Glomerular visceral epithelial cell (primary cell): ENCODE measurements around the gene DDX24.

ENCODE experiments used
- DNase-seq: peaks from one replicate; pipeline ENCODE4 v3.0.0-alpha.2; 2016; ENCODE audit errors: extremely low spot score

Gene DDX24

GRCh38 chr14:94010625-94011024, 70.4 kb downstream of the DDX24 start:
- DNase-seq = no peak

GRCh38 chr14:94009767-94010166, 71.2 kb downstream of the DDX24 start:
- DNase-seq = peak; percentile 83

- no peak for DNase-seq
Measured at GRCh38 chr14:94008234-94008633, 72.8 kb downstream of the DDX24 start.

DNA sequence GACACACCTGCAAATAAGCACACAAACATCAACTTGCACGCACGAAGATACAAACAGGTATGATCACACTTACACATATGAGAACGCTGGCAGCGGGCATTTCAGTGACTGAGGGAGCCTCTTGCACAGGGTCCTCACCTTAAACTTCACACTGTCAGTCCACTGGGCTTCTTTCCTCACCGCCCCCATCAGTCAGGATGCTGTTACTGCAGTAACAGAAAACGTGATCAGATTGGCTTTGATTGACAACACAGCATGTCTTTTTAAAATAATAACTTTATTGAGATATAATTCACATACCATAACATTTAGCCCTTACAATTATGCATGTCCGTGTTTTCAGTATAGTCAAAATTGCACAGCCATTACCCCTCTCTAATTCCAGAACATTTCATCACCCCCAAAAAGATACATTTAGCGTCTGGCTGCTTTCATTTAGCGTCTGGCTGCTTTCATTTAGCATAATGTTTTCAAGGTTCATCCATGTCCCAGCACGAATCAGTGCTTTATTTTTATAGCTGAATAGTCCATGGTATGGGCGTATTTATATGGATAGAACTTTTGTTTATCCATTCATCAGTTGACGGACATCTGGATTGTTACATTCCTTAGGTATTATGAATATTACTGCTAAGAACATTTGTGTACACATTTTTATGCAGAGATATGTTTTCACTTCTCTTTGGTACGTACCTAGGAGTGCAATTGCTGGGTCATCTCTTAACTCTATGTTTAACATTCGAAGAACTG, 75.5 kb downstream of the DDX24 start:
- no peak for DNase-seq

GRCh38 chr14:94004015-94004414, 77.0 kb downstream of the DDX24 start:
- DNase-seq = no peak

- no peak for DNase-seq
Measured at GRCh38 chr14:94003397-94003796, 77.6 kb downstream of the DDX24 start.

- DNase-seq = peak; percentile 83
Measured at GRCh38 chr14:94001501-94002396, 79.3 kb downstream of the DDX24 start.

- no peak for DNase-seq
Measured at GRCh38 chr14:94001016-94001415, 80.0 kb downstream of the DDX24 start.

GRCh38 chr14:94000267-94000666, 80.7 kb downstream of the DDX24 start:
- no peak for DNase-seq

DNA sequence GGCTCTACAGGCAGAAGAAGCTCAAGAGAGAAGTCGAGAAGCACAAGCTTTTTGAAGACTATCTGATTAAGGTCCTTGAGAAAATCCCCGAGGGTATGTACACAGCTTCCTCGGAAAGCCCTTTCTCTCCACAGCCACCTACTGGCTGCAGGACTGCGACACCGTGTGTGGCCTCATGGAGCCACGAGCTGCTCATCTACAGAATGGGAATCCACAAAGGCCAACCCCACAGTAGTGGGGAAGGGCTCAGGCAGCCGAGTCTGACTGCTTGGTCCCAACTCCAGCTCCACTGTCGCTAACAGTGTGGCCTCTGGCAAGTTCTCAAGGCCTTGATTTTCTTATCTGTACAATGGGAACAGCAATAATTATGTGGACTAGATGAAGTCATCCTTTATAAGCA, 81.4 kb downstream of the DDX24 start:
- DNase-seq = no peak

DNA sequence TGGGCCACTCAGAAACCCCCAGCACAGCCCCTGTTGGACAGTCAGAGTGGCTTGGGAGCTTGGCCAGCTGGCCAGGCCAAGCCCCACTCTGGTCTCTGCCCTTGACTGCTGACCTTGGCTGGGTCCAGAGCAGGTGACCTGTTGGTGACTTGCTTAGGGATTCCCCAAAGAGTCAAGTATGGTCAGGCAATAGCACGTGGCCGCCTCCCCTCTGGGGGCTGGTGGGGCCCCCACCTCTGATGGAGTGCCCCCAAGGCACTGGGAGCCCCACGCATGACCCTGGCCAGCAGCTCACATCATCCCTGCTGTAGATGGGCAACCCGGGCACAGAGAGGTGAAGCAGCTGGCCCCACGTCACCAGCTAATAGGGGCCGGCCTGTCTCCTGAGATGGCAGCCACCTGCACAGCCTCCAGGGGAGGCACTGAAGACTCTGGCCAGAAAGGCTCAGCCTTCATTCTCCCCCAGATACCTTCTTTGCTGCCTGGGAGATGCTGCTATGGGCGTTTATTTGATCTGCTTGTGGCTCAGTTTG, 82.1 kb downstream of the DDX24 start:
- no peak for DNase-seq
